ENCODE data around the gene CCL14. TPM values are rescaled to one million over a fixed set of nuclear protein-coding genes. Genes with fewer than 3 reads are reported as not detected.

CCL14 gene
- total and polyA plus RNA-seq, 2 of the 13 experiments (the other 11 are each of a cell fraction or from before 2014, with no cell fraction given): 1.1 to 1.7 TPM

DNA sequence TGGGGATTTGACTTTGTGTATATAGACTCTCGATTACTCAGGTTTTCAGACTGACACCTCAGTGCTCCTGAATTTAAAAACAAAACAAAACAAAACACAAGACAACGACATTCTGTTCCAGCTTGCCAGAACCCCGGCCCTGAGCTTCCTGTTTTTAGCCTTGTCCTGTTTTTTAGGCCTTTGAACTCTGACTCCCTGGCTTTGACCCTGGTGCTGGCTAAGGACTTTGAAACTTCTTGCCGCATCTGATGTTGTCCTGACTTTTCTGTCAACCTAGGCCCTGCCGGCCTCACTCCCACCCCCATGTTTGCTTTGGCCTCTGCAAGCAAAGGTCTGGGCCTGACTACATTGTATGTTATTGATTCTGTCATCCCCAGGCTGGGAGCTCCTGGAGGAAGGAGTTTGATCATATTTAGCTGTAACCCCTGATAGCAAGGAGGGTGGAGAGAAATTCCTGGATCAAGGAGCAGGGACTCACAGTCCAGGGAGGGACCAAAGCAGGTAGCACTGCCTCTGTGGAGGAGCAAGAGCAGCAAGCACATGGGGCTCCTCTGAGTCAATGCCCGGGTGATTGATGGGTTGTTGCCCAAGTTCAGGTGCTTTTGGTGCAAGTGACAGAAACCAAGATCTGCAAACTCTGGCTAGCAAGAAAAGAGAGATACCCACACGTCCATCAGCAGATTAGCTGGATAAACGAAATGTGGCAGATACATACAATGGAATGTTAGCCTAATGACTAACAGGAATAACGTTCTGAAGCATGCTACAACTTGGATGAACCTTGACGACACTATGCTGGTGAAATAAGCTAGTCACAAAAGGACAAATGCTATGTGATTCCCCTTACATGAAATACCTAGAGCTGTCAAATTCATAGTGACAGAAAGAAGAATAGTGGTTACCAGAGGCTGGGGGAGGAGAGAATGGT is 12.9 kb downstream of the CCL14 start (continued):
- TF ChIP-seq, protein P1, sequence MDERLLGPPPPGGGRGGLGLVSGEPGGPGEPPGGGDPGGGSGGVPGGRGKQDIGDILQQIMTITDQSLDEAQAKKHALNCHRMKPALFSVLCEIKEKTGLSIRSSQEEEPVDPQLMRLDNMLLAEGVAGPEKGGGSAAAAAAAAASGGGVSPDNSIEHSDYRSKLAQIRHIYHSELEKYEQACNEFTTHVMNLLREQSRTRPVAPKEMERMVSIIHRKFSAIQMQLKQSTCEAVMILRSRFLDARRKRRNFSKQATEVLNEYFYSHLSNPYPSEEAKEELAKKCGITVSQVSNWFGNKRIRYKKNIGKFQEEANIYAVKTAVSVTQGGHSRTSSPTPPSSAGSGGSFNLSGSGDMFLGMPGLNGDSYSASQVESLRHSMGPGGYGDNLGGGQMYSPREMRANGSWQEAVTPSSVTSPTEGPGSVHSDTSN (CRISPR knock-in tag; IDR thresholded peaks at IDR 0.05): peak; percentile 69
- TF ChIP-seq TOPORS (CRISPR knock-in tag; IDR thresholded peaks at IDR 0.05) (0 out of 2 replicates have a peak, but pooled peaks have one; percentile 63), SIX1 (CRISPR knock-in tag; IDR thresholded peaks at IDR 0.05; ENCODE audit: borderline replicate concordance) (peak; percentile 77; the same call in 1 of the 2 replicates), RCOR2 (CRISPR knock-in tag; IDR thresholded peaks at IDR 0.05) (peak; percentile 83; the same call in 1 of the 2 replicates), SMC3 (IDR thresholded peaks at IDR 0.05; ENCODE audit: low read length) (peak; percentile 18; the same call in 1 of the 2 replicates), REL (CRISPR knock-in tag; conservative IDR thresholded peaks at IDR 0.05) (no peak), ZNF660 (CRISPR knock-in tag; IDR thresholded peaks at IDR 0.05; ENCODE audit: borderline replicate concordance, low read depth) (no peak), MBNL3 (CRISPR knock-in tag; conservative IDR thresholded peaks at IDR 0.05) (no peak), HNRNPUL1 (IDR thresholded peaks at IDR 0.05; ENCODE audit: low read depth, low read length) (no peak), RFX3 (CRISPR knock-in tag; IDR thresholded peaks at IDR 0.05) (no peak; the same call in 1 of the 2 replicates), ZNF563 (CRISPR knock-in tag; IDR thresholded peaks at IDR 0.05) (peak; percentile 45; the same call in 1 of the 2 replicates), ZNF768 (CRISPR knock-in tag; IDR thresholded peaks at IDR 0.05) (no peak), ZNF335 (CRISPR knock-in tag; IDR thresholded peaks at IDR 0.05) (peak; percentile 84), ZNF235 (CRISPR knock-in tag; IDR thresholded peaks at IDR 0.05; ENCODE audit: borderline replicate concordance) (no peak), NFYC (CRISPR knock-in tag; IDR thresholded peaks at IDR 0.05) (peak; percentile 23; the same call in 1 of the 2 replicates), SAFB2 (CRISPR knock-in tag; IDR thresholded peaks at IDR 0.05; ENCODE audit: borderline replicate concordance, low read depth) (peak; percentile 47; the same call in 1 of the 2 replicates), RARG (CRISPR knock-in tag; IDR thresholded peaks at IDR 0.05; ENCODE audit: low read depth) (no peak), ZSCAN20 (CRISPR knock-in tag; IDR thresholded peaks at IDR 0.05; ENCODE audit: borderline replicate concordance) (no peak)
- TF ChIP-seq, protein P2, sequence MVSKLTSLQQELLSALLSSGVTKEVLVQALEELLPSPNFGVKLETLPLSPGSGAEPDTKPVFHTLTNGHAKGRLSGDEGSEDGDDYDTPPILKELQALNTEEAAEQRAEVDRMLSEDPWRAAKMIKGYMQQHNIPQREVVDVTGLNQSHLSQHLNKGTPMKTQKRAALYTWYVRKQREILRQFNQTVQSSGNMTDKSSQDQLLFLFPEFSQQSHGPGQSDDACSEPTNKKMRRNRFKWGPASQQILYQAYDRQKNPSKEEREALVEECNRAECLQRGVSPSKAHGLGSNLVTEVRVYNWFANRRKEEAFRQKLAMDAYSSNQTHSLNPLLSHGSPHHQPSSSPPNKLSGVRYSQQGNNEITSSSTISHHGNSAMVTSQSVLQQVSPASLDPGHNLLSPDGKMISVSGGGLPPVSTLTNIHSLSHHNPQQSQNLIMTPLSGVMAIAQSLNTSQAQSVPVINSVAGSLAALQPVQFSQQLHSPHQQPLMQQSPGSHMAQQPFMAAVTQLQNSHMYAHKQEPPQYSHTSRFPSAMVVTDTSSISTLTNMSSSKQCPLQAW (CRISPR knock-in tag; IDR thresholded peaks at IDR 0.05): peak; percentile 77; the same call in 1 of the 2 replicates
- TF ChIP-seq, protein P3, sequence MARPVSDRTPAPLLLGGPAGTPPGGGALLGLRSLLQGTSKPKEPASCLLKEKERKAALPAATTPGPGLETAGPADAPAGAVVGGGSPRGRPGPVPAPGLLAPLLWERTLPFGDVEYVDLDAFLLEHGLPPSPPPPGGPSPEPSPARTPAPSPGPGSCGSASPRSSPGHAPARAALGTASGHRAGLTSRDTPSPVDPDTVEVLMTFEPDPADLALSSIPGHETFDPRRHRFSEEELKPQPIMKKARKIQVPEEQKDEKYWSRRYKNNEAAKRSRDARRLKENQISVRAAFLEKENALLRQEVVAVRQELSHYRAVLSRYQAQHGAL (CRISPR knock-in tag; IDR thresholded peaks at IDR 0.05; ENCODE audit: not compliant biosample characterization): no peak
- TF ChIP-seq, protein P4, sequence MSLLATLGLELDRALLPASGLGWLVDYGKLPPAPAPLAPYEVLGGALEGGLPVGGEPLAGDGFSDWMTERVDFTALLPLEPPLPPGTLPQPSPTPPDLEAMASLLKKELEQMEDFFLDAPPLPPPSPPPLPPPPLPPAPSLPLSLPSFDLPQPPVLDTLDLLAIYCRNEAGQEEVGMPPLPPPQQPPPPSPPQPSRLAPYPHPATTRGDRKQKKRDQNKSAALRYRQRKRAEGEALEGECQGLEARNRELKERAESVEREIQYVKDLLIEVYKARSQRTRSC (CRISPR knock-in tag; IDR thresholded peaks at IDR 0.05; ENCODE audit: low read depth): no peak
- TF ChIP-seq, protein P5, sequence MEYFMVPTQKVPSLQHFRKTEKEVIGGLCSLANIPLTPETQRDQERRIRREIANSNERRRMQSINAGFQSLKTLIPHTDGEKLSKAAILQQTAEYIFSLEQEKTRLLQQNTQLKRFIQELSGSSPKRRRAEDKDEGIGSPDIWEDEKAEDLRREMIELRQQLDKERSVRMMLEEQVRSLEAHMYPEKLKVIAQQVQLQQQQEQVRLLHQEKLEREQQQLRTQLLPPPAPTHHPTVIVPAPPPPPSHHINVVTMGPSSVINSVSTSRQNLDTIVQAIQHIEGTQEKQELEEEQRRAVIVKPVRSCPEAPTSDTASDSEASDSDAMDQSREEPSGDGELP (IDR thresholded peaks at IDR 0.05; ENCODE audit: borderline replicate concordance, low read depth): peak; percentile 78
- TF ChIP-seq, protein P6, sequence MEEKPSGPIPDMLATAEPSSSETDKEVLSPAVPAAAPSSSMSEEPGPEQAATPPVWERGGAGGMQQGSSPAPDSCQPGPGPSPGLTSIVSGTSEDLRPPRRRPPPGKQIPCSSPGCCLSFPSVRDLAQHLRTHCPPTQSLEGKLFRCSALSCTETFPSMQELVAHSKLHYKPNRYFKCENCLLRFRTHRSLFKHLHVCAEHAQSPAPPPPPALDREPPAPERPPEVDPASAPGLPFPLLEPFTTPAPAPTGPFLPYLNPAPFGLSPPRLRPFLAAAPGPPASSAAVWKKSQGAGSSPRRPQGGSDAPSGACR (CRISPR knock-in tag; IDR thresholded peaks at IDR 0.05): peak; percentile 60; the same call in 1 of the 2 replicates
